ENCODE data around the gene SMIM14. TPM values are rescaled to one million over a fixed set of nuclear protein-coding genes. Genes with fewer than 3 reads are reported as not detected.

Gene SMIM14
- total and polyA plus RNA-seq, 9 of the 15 experiments (the other 6 are each of a cell fraction or from before 2014, with no cell fraction given), result 0.98 to 3.7 (median 2.2) TPM

GRCh38 chr4:39621582-39621981 is 17.1 kb downstream of the SMIM14 start (continued):
- TF ChIP-seq, protein P1, sequence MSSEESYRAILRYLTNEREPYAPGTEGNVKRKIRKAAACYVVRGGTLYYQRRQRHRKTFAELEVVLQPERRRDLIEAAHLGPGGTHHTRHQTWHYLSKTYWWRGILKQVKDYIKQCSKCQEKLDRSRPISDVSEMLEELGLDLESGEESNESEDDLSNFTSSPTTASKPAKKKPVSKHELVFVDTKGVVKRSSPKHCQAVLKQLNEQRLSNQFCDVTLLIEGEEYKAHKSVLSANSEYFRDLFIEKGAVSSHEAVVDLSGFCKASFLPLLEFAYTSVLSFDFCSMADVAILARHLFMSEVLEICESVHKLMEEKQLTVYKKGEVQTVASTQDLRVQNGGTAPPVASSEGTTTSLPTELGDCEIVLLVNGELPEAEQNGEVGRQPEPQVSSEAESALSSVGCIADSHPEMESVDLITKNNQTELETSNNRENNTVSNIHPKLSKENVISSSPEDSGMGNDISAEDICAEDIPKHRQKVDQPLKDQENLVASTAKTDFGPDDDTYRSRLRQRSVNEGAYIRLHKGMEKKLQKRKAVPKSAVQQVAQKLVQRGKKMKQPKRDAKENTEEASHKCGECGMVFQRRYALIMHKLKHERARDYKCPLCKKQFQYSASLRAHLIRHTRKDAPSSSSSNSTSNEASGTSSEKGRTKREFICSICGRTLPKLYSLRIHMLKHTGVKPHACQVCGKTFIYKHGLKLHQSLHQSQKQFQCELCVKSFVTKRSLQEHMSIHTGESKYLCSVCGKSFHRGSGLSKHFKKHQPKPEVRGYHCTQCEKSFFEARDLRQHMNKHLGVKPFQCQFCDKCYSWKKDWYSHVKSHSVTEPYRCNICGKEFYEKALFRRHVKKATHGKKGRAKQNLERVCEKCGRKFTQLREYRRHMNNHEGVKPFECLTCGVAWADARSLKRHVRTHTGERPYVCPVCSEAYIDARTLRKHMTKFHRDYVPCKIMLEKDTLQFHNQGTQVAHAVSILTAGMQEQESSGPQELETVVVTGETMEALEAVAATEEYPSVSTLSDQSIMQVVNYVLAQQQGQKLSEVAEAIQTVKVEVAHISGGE (CRISPR knock-in tag; IDR thresholded peaks at IDR 0.05), result no peak
- TF ChIP-seq ZBED1 (IDR thresholded peaks at IDR 0.05) (no peak), ZNF511 (CRISPR knock-in tag; IDR thresholded peaks at IDR 0.05) (no peak), ZNF77 (CRISPR knock-in tag; IDR thresholded peaks at IDR 0.05) (no peak), MAFG (tag; conservative IDR thresholded peaks at IDR 0.05) (peak; percentile 30; the same call in 1 of the 2 replicates), PURB (CRISPR knock-in tag; IDR thresholded peaks at IDR 0.05; ENCODE audit: low read depth) (no peak), NFIC (IDR thresholded peaks at IDR 0.05) (peak; percentile 33; the same call in 1 of the 2 replicates), ZNF583 (CRISPR knock-in tag; IDR thresholded peaks at IDR 0.05) (no peak), HMG20B (CRISPR knock-in tag; IDR thresholded peaks at IDR 0.05) (no peak), RFX5 (IDR thresholded peaks at IDR 0.05; ENCODE audit: low read depth, low read length) (no peak), ARID1B (IDR thresholded peaks at IDR 0.05) (0 out of 2 replicates have a peak, but pooled peaks have one; percentile 15), HLTF (IDR thresholded peaks at IDR 0.05) (no peak), ARID2 (IDR thresholded peaks at IDR 0.05) (no peak), KLF13 (tag; IDR thresholded peaks at IDR 0.05; ENCODE audit: borderline replicate concordance, low read depth) (no peak), SMARCA4 (IDR thresholded peaks at IDR 0.05) (peak; percentile 71), NR2C2 (CRISPR knock-in tag; IDR thresholded peaks at IDR 0.05) (no peak), NR2C2 (tag; IDR thresholded peaks at IDR 0.05) (0 out of 2 replicates have a peak, but pooled peaks have one; percentile 25), JUND (IDR thresholded peaks at IDR 0.05; ENCODE audit: borderline replicate concordance, low read depth, low read length) (peak; percentile 79), JUND (tag; IDR thresholded peaks at IDR 0.05; ENCODE audit: borderline replicate concordance, low read depth, low read length) (peak; percentile 56; the same call in 1 of the 3 replicates), FOS (IDR thresholded peaks at IDR 0.05; ENCODE audit: extremely low read depth, insufficient read length) (peak; percentile 2), RCOR1 (IDR thresholded peaks at IDR 0.05; ENCODE audit: borderline replicate concordance in 1 of 2, low read depth in 2 of 2, low read length in 2 of 2) (peak in 1 of 2 experiments; percentile 39; a peak in 1 of 4 replicates), DPF2 (IDR thresholded peaks at IDR 0.05) (0 out of 2 replicates have a peak, but pooled peaks have one; percentile 21), ATF3 (IDR thresholded peaks at IDR 0.05) (peak; percentile 60), ATF3 (CRISPR knock-in tag; conservative IDR thresholded peaks at IDR 0.05) (no peak)
- TF ChIP-seq, protein P2, sequence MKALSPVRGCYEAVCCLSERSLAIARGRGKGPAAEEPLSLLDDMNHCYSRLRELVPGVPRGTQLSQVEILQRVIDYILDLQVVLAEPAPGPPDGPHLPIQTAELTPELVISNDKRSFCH (CRISPR knock-in tag; IDR thresholded peaks at IDR 0.05), result no peak
- TF ChIP-seq, protein P2 (tag; IDR thresholded peaks at IDR 0.05), result no peak

Measured in K562 (cell line).